ENCODE measurements around the gene EBF4.

The EBF4 gene

GRCh38 chr20:2703716-2704475 lies 11.3 kb downstream of the EBF4 start:
- no peak for DNase-seq

- no peak for DNase-seq
These were observed 13.5 kb downstream of the EBF4 start for GRCh38 chr20:2705931-2706645.

DNA sequence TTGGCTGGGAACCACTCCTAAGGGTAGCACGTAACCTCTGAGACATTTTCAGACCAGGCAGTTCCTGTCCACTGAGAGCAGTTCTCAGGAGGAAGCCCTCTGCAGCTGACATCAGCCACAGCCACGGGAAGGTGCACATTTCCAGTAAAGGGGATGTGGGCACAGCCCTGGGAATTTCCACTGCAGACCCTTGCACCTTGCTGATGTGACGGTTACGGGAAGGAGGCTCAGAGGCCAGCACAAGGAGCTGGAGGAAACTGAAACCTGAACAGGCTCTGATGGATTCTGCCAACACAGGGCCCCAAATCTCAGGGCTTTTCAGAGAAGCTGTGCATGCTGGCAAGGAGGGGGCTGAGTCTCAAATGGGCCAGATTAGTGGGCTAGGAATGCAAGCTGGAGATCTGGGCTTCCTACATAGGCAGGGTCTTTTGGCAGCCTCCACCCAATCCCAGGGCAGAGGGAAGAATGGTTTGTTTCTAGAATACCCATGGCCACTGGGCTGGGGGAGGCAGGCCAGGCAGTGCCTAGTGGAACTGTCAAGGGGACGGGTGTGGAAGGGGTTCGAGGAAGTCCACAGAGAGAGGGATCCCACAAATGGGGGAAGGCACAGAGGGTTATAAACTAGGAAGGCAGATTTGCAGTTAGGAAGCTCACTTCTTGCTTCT lies 14.2 kb downstream of the EBF4 start:
- DNase-seq = no peak

DNA sequence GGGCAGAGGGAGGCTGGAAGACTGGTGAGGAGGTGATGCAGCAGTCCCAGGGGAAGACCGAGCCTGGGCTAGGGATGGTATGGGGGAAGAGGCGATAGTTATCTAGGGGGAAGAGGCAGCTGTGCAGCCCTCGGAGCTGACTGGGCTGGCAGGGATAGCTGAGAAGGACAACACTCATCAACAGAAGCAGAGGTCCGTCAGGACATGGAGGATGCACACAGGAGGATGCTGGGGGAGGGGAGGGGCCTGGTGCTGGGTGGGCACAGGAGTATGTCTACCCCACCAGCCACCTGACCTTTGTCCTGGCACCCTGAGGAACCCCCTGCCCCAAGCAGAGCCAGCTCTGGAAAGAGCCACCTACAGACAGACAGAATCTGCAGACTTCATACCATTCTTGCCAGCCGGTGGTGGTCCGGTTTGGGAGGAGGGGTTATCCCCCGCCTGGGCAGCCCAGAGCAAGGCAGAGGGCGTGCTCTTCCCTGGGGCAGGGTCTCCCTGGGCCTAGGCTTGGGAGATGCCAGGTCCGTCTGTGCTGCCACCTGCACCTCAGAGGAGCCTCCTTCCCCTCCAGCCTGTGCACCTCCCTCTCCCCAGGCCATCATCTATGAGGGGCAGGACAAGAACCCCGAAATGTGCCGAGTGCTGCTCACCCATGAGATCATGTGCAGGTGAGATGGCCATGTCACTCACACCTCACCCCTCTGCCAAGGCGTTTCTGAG lies 14.9 kb downstream of the EBF4 start:
- no peak for DNase-seq

DNA sequence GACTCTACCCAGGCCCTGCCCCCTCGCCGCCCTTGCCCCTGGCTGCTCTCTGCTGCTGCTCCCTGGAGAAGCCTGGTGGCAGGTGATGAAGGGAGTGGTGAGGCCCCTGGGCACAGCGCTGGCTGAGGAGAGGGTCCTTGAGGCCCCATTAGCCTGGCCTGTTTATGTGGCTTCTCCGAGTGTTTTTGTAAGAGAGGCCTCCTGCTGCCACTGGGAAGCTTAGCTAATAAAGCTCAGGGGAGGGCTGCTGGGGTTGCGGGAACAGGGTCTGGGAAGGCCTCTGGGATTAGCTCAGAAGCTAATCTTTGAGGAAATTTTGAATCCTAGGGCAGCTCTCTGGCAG lies 15.5 kb downstream of the EBF4 start:
- no peak for DNase-seq

- no peak for DNase-seq
These were observed 16.1 kb downstream of the EBF4 start for GRCh38 chr20:2708665-2709064.

GRCh38 chr20:2709205-2709981 lies 16.8 kb downstream of the EBF4 start:
- DNase-seq = no peak

- no peak for DNase-seq
These were observed 20.7 kb downstream of the EBF4 start for GRCh38 chr20:2713285-2713684.

DNA sequence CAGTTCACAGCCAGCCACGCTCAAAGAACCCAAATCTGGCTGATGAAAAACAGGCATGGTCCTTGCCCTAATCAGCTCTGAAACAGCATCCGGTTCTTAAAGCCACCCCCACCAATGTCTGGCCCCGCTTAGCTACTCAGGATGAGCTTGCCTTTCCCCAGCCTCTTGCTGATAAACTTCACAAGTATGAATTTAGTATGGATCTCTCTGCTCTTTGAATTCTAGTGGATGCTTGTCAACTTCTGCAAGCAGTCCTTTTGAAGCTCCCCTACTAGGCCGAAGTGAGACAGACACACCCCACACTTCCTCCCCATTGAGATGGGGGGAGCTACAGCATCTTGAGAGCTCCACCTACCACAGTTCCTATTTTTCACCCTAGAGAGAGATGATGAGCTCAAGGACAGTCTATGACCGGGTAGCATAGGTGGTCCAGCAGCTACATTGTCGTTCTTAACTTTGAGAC lies 36.7 kb downstream of the EBF4 start:
- peak; percentile 31 for DNase-seq

DNA sequence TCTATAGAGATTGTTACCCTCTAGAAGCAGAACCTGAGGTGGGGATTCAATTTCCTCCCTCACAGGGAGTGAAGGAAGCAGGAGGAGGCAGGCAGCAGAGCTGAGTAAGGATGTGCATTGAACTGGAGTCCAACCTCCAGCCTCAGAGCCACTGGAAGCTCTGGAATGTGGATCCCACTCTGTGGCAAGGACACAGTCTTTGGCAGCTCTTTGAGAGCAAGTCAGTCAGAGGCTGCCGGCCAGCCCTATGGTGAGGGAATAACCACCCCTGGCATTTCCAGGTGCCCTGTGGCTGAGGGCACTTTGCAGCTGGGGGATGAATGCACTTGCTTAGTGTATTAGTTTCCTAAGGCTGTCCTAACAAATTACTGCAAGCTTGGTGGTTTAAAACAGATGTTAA lies 37.2 kb downstream of the EBF4 start:
- no peak for DNase-seq

DNA sequence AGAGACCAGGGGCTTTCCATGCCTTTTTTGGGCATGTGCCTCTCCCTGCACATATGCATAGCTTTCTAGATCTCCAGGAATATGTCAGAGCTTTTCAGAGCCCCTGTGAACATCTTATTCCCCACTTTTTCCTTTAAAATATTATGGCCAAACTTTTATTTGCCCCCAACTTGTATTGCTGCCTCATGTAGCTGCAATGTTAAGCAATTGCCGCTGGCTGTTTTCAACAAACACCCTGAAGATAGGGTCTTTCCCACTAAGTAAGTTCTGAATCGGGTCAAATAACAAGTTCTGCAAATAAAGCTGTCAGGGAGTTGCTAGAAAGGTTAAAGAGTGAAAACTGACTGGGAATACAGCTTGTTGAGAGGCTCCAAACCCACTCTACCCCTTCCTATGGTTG lies 42.3 kb downstream of the EBF4 start:
- no peak for DNase-seq

- DNase-seq = no peak
These were observed 43.9 kb downstream of the EBF4 start for GRCh38 chr20:2736441-2736840.

- DNase-seq = no peak
These were observed 45.9 kb downstream of the EBF4 start for GRCh38 chr20:2738331-2739041.

DNA sequence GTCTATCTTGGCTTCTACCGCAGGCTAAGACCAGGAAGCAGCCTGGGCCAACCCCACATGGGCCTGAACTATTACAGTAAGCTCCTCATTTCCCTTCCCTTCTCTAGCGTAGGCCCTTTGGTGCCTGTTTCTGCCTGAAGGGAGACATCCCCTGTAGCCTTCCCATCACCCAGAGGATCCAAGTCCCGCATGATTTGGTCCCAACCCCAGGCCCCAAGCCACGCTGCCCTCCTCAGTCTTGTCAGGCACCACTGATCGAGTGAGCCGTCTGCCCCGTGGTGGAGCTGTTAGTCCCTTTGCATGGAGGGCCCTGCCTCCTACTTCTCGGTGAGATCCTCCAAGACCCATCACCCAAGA lies 46.4 kb downstream of the EBF4 start:
- no peak for DNase-seq

GRCh38 chr20:2740702-2741101 lies 48.1 kb downstream of the EBF4 start:
- no peak for DNase-seq

- DNase-seq = peak; percentile 37
These were observed 48.9 kb downstream of the EBF4 start for GRCh38 chr20:2741463-2741862.

DNA sequence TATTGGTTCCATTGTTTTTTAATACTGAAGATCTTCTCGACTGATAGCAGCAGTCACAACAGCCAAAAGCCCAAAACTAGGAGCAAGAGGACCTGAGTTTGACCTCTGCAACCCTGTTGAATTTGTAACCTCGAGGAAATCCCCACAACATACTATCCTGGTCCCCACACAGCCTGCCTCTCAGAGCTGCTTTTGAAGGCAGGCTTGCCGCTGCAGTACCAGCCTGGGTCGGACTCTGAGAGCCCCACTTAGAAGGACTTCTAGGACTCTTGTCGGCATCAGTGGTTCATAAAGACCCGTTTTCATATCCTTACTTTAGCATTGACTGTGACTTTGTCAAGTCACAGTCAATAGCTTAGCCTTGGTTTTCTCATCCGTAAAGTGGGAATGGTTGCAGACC lies 49.3 kb downstream of the EBF4 start:
- DNase-seq = no peak

GRCh38 chr20:2742431-2742830 lies 49.9 kb downstream of the EBF4 start:
- no peak for DNase-seq

DNA sequence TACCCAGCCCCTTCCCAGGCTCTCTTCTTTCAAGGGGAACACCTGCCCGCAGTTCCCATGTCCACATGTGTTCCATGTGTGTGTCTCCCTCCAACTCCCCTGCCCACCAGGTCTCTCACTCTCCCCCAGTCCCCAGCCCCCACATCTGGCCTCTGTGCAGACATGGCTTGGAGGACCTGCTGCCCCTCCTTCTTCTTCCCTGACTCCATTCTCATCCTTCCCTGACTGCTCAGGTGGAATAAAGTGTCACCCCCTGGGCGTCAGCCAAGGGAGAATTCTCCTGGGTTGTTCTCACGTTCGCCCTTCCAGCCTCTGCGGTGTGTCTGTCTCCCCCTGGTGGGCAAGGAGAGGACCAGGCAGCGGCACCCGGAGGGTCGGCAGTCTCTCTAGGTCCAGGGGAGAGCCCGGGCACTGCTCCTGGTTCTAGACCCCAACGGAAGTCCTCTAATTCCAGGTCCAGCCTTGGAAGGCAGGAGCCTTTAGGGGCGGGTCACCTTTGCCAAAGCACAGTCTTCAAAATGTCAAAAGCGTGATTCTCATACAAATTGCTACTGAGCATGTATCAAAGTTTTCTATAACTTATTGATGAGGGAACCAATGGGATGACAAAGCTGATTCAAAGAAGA lies 50.5 kb downstream of the EBF4 start:
- peak; percentile 80 for DNase-seq

DNA sequence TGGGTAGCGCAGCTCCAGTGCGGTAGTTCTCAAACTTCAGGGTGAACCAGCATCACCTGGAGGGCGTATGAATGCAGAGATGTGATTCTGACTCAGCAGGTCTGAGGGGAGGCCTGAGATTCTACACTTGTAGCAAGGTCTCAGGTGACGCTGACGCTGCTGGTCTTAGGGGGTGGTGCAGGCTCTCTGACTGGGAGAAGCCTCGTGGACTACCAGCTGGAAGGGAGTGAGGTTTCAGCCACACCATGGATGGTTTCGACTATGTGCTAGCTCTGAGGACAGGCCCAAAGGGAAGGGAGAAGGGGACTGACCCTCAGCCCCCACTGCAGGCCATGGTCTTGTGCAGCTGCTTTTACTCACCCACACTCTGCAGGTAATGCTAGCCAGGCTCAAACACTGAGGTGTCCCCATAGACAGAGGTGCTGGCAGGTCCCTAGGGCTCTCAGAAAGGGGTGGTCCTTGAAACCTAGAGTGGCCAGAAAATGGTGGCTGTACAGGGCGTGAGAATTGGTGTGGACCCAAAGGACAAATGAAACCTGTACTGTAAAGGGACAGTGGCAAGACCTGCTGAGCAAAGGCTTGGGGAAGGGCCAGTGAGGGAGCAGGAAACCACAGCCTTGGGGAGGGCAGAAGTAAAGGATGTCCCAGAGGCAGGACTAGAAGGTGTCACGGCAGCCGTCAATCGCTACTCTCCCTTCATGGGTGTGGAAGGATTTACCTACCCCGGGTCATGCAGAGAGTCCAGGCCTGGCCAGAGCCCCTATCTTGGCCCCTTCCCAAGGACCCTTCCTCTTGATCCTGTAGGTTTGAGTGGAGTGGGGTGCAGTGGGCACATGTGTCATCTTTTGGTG lies 52.7 kb downstream of the EBF4 start:
- DNase-seq = no peak
